ENCODE measurements around the gene DDX39A. TPM values are rescaled to one million over a fixed set of nuclear protein-coding genes. Genes with fewer than 3 reads are reported as not detected.

The DDX39A gene
- polyA plus RNA-seq, 1 donor from 2014 or later, result 76.4 TPM

GRCh38 chr19:14408491-14409145, 10.5 kb downstream of the DDX39A start:
- Histone ChIP-seq H3K79me2 (replicated peaks; ENCODE audit: insufficient read depth, low read length) (peaks cover 8% of the 10 kb centered on the region), H3F3A (ENCODE audit: insufficient read depth, low read length, poor library complexity, severe bottlenecking) (no peaks in the 10 kb centered on the region), H3K9me3 (ENCODE audit: low read length) (no peaks in the 10 kb centered on the region), H3K4me2 (ENCODE audit: low read length) (no peak overlapping the region), H3K9me2 (ENCODE audit: insufficient read depth, low read length) (no peaks in the 10 kb centered on the region), H3K36me3 (ENCODE audit: insufficient read depth, low read length) (no peaks in the 10 kb centered on the region), H4K20me1 (ENCODE audit: insufficient read depth) (no peaks in the 10 kb centered on the region), H2AFZ (ENCODE audit: low read depth, low read length) (no peak overlapping the region), H3K4me3 (ENCODE audit: low read length) (no peak overlapping the region), H3K27me3 (ENCODE audit: insufficient read depth, low read depth, low read length) (no peaks in the 10 kb centered on the region), H3K9ac (ENCODE audit: low read length) (no peak overlapping the region), H3K27ac (ENCODE audit: low read length) (no peak overlapping the region)
- TF ChIP-seq EP300 (conservative IDR thresholded peaks at IDR 0.05; ENCODE audit: poor library complexity, severe bottlenecking) (no peak), SMC3 (conservative IDR thresholded peaks at IDR 0.05; ENCODE audit: poor library complexity) (no peak), CTCF (IDR thresholded peaks at IDR 0.05; ENCODE audit: poor library complexity, severe bottlenecking) (no peak), TAF1 (IDR thresholded peaks at IDR 0.05; ENCODE audit: low read depth) (no peak), MXI1 (conservative IDR thresholded peaks at IDR 0.05; ENCODE audit: poor library complexity, severe bottlenecking) (no peak), EZH2 (IDR thresholded peaks at IDR 0.05; ENCODE audit: borderline replicate concordance, insufficient read depth, low read length, poor library complexity, severe bottlenecking) (no peak), POLR2AphosphoS5 (IDR thresholded peaks at IDR 0.05) (no peak), RAD21 (conservative IDR thresholded peaks at IDR 0.05) (no peak), REST (IDR thresholded peaks at IDR 0.05; ENCODE audit: borderline replicate concordance) (no peak)

- no peak overlapping the region for H3K9ac ChIP-seq (ENCODE audit: low read length)
- no peaks in the 10 kb centered on the region for H3F3A ChIP-seq (ENCODE audit: insufficient read depth, low read length, poor library complexity, severe bottlenecking)
- H3K9me3 ChIP-seq (ENCODE audit: low read length), result no peaks in the 10 kb centered on the region
- no peak overlapping the region for H3K27ac ChIP-seq (ENCODE audit: low read length)
- no peaks in the 10 kb centered on the region for H3K36me3 ChIP-seq (ENCODE audit: insufficient read depth, low read length)
- H3K4me2 ChIP-seq (ENCODE audit: low read length), result no peak overlapping the region
- no peak overlapping the region for H2AFZ ChIP-seq (ENCODE audit: low read depth, low read length)
- H4K20me1 ChIP-seq (ENCODE audit: insufficient read depth), result no peaks in the 10 kb centered on the region
- H3K79me2 ChIP-seq (replicated peaks; ENCODE audit: insufficient read depth, low read length), result peaks cover 4% of the 10 kb centered on the region
- H3K27me3 ChIP-seq (ENCODE audit: insufficient read depth, low read depth, low read length), result no peaks in the 10 kb centered on the region
- TF ChIP-seq EZH2 (IDR thresholded peaks at IDR 0.05; ENCODE audit: borderline replicate concordance, insufficient read depth, low read length, poor library complexity, severe bottlenecking), result no peak
- no peak for TF ChIP-seq TAF1 (IDR thresholded peaks at IDR 0.05; ENCODE audit: low read depth)
- no peak for TF ChIP-seq REST (IDR thresholded peaks at IDR 0.05; ENCODE audit: borderline replicate concordance)
- no peak for TF ChIP-seq CTCF (IDR thresholded peaks at IDR 0.05; ENCODE audit: poor library complexity, severe bottlenecking)
- TF ChIP-seq RAD21 (conservative IDR thresholded peaks at IDR 0.05), result no peak
- no peak for TF ChIP-seq POLR2AphosphoS5 (IDR thresholded peaks at IDR 0.05)
- no peak for TF ChIP-seq MXI1 (conservative IDR thresholded peaks at IDR 0.05; ENCODE audit: poor library complexity, severe bottlenecking)
- TF ChIP-seq EP300 (conservative IDR thresholded peaks at IDR 0.05; ENCODE audit: poor library complexity, severe bottlenecking), result no peak
- TF ChIP-seq SMC3 (conservative IDR thresholded peaks at IDR 0.05; ENCODE audit: poor library complexity), result no peak
- no peak overlapping the region for H3K4me3 ChIP-seq (ENCODE audit: low read length)
- H3K9me2 ChIP-seq (ENCODE audit: insufficient read depth, low read length), result no peaks in the 10 kb centered on the region
Measured at GRCh38 chr19:14407605-14408484, 11.3 kb downstream of the DDX39A start.
